ENCODE measurements around the gene LHX4. TPM values are rescaled to one million over a fixed set of nuclear protein-coding genes. Genes with fewer than 3 reads are reported as not detected.

The LHX4 gene
- total RNA-seq, 3 donors from 2014 or later = 0.03 TPM; not detected in 2

- no peak for ATAC-seq
- H3K4me3 Mint-ChIP-seq = no peak overlapping the region
These were observed 53.0 kb downstream of the LHX4 start for GRCh38 chr1:180283098-180283497.

GRCh38 chr1:180286417-180286816 is 56.4 kb downstream of the LHX4 start:
- Mint-ChIP-seq H3K27me3 (ENCODE audit: low read depth) (no peaks in the 10 kb centered on the region), H3K9me3 (no peaks in the 10 kb centered on the region), H3K4me3 (no peak overlapping the region), H3K36me3 (ENCODE audit: insufficient read depth) (peaks cover 31% of the 10 kb centered on the region), H3K4me1 (ENCODE audit: low read depth) (peaks cover 23% of the 10 kb centered on the region)
- DNase-seq (no peak), ATAC-seq (no peak)

More at GRCh38 chr1:180283098-180283497, 53.0 kb downstream of the LHX4 start:
- no peaks in the 10 kb centered on the region for H3K27me3 Mint-ChIP-seq (ENCODE audit: low read depth)
- no peaks in the 10 kb centered on the region for H3K4me1 Mint-ChIP-seq (ENCODE audit: low read depth)
- no peaks in the 10 kb centered on the region for H3K9me3 Mint-ChIP-seq
- DNase-seq = no peak
- peaks cover 47% of the 10 kb centered on the region for H3K36me3 Mint-ChIP-seq (ENCODE audit: insufficient read depth)

- Mint-ChIP-seq H3K36me3 (ENCODE audit: insufficient read depth) (peaks cover 36% of the 10 kb centered on the region), H3K4me3 (no peak overlapping the region), H3K9me3 (no peaks in the 10 kb centered on the region), H3K27me3 (ENCODE audit: low read depth) (no peaks in the 10 kb centered on the region), H3K4me1 (ENCODE audit: low read depth) (peaks cover 26% of the 10 kb centered on the region)
- DNase-seq (no peak), ATAC-seq (no peak)
These were observed 58.1 kb downstream of the LHX4 start for GRCh38 chr1:180287988-180288705.

GRCh38 chr1:180288940-180289339 is 58.9 kb downstream of the LHX4 start:
- H3K36me3 Mint-ChIP-seq (ENCODE audit: insufficient read depth) = peaks cover 29% of the 10 kb centered on the region
- no peak for ATAC-seq
- H3K4me1 Mint-ChIP-seq (ENCODE audit: low read depth) = peaks cover 26% of the 10 kb centered on the region

GRCh38 chr1:180290265-180291001 is 60.4 kb downstream of the LHX4 start:
- no peak overlapping the region for H3K4me3 Mint-ChIP-seq
- ATAC-seq (no peak), DNase-seq (no peak)
- H3K4me1 Mint-ChIP-seq (ENCODE audit: low read depth) = peaks cover 26% of the 10 kb centered on the region
- peaks cover 23% of the 10 kb centered on the region for H3K36me3 Mint-ChIP-seq (ENCODE audit: insufficient read depth)
- H3K9me3 Mint-ChIP-seq = no peaks in the 10 kb centered on the region
- H3K27me3 Mint-ChIP-seq (ENCODE audit: low read depth) = no peaks in the 10 kb centered on the region

More at GRCh38 chr1:180288940-180289339, 58.9 kb downstream of the LHX4 start:
- H3K9me3 Mint-ChIP-seq = no peaks in the 10 kb centered on the region
- no peaks in the 10 kb centered on the region for H3K27me3 Mint-ChIP-seq (ENCODE audit: low read depth)
- DNase-seq = no peak
- H3K4me3 Mint-ChIP-seq = no peak overlapping the region

- Mint-ChIP-seq H3K4me1 (ENCODE audit: low read depth) (peaks cover 30% of the 10 kb centered on the region), H3K4me3 (no peak overlapping the region), H3K9me3 (no peaks in the 10 kb centered on the region), H3K36me3 (ENCODE audit: insufficient read depth) (peaks cover 26% of the 10 kb centered on the region), H3K27me3 (ENCODE audit: low read depth) (no peaks in the 10 kb centered on the region)
- no peak for DNase-seq
- ATAC-seq = no peak
These were observed 60.9 kb downstream of the LHX4 start for GRCh38 chr1:180291004-180291403.

- H3K4me3 Mint-ChIP-seq = no peak overlapping the region
- ATAC-seq (no peak), DNase-seq (no peak)
- H3K36me3 Mint-ChIP-seq (ENCODE audit: insufficient read depth) = peaks cover 32% of the 10 kb centered on the region
- peaks cover 32% of the 10 kb centered on the region for H3K4me1 Mint-ChIP-seq (ENCODE audit: low read depth)
- no peaks in the 10 kb centered on the region for H3K27me3 Mint-ChIP-seq (ENCODE audit: low read depth)
- H3K9me3 Mint-ChIP-seq = no peaks in the 10 kb centered on the region
These were observed 64.6 kb downstream of the LHX4 start for GRCh38 chr1:180294711-180295110.

GRCh38 chr1:180295999-180296398 is 65.9 kb downstream of the LHX4 start:
- Mint-ChIP-seq H3K27me3 (ENCODE audit: low read depth) (no peaks in the 10 kb centered on the region), H3K9me3 (no peaks in the 10 kb centered on the region), H3K4me1 (ENCODE audit: low read depth) (peaks cover 19% of the 10 kb centered on the region), H3K4me3 (no peak overlapping the region), H3K36me3 (ENCODE audit: insufficient read depth) (peaks cover 30% of the 10 kb centered on the region)
- DNase-seq (no peak), ATAC-seq (no peak)

- ATAC-seq = no peak
- H3K36me3 Mint-ChIP-seq (ENCODE audit: insufficient read depth) = peaks cover 22% of the 10 kb centered on the region
- no peak for DNase-seq
- peaks cover 16% of the 10 kb centered on the region for H3K4me1 Mint-ChIP-seq (ENCODE audit: low read depth)
- no peak overlapping the region for H3K4me3 Mint-ChIP-seq
- H3K27me3 Mint-ChIP-seq (ENCODE audit: low read depth) = no peaks in the 10 kb centered on the region
- no peaks in the 10 kb centered on the region for H3K9me3 Mint-ChIP-seq
These were observed 69.6 kb downstream of the LHX4 start for GRCh38 chr1:180299479-180300221.

- no peaks in the 10 kb centered on the region for H3K27me3 Mint-ChIP-seq (ENCODE audit: low read depth)
- DNase-seq = no peak
- peaks cover 12% of the 10 kb centered on the region for H3K36me3 Mint-ChIP-seq (ENCODE audit: insufficient read depth)
These were observed 71.2 kb downstream of the LHX4 start for GRCh38 chr1:180301135-180301742.

GRCh38 chr1:180309338-180309737 is 79.3 kb downstream of the LHX4 start:
- no peak overlapping the region for H3K4me3 Mint-ChIP-seq
- DNase-seq (no peak), ATAC-seq (no peak)
- no peaks in the 10 kb centered on the region for H3K4me1 Mint-ChIP-seq (ENCODE audit: low read depth)
- peaks cover 18% of the 10 kb centered on the region for H3K9me3 Mint-ChIP-seq
- no peaks in the 10 kb centered on the region for H3K27me3 Mint-ChIP-seq (ENCODE audit: low read depth)
- peaks cover 41% of the 10 kb centered on the region for H3K36me3 Mint-ChIP-seq (ENCODE audit: insufficient read depth)

More at GRCh38 chr1:180301135-180301742, 71.2 kb downstream of the LHX4 start:
- Mint-ChIP-seq H3K9me3 (peaks cover under 1% of the 10 kb centered on the region), H3K4me1 (ENCODE audit: low read depth) (peaks cover 10% of the 10 kb centered on the region), H3K4me3 (no peak overlapping the region)
- no peak for ATAC-seq

GRCh38 chr1:180310095-180310494 is 80.0 kb downstream of the LHX4 start:
- no peak for ATAC-seq
- Mint-ChIP-seq H3K4me1 (ENCODE audit: low read depth) (no peaks in the 10 kb centered on the region), H3K4me3 (no peak overlapping the region), H3K36me3 (ENCODE audit: insufficient read depth) (peaks cover 45% of the 10 kb centered on the region), H3K9me3 (peaks cover 18% of the 10 kb centered on the region), H3K27me3 (ENCODE audit: low read depth) (no peaks in the 10 kb centered on the region)
- DNase-seq = no peak

GRCh38 chr1:180311011-180311730 is 81.1 kb downstream of the LHX4 start:
- Mint-ChIP-seq H3K36me3 (ENCODE audit: insufficient read depth) (peaks cover 48% of the 10 kb centered on the region), H3K4me1 (ENCODE audit: low read depth) (no peaks in the 10 kb centered on the region), H3K4me3 (no peak overlapping the region), H3K9me3 (peaks cover 17% of the 10 kb centered on the region), H3K27me3 (ENCODE audit: low read depth) (no peaks in the 10 kb centered on the region)
- ATAC-seq = no peak
- no peak for DNase-seq

Measured in activated T-cell treated with anti-CD3 and anti-CD28 coated beads, Interleukin-2, amount 50 U/mL, for 4 hours (primary cell).